B cell (primary cell): ENCODE results near the gene SLC26A3. TPM values are rescaled to one million over a fixed set of nuclear protein-coding genes. Genes with fewer than 3 reads are reported as not detected.

Experiments used
- ATAC-seq: fragments of 200-7000 bp; cut with Tn5 transposase; one replicate; pipeline ENCODE4 v1.10.0; 2021; ENCODE audit warnings: low read depth, mild to moderate bottlenecking, moderate number of reproducible peaks, moderate library complexity
- CTCF ChIA-PET: fragments of 350-600 bp; sonication (Branson Sonifier 250); formaldehyde crosslinking; loops from one replicate; lab custom pipeline; 2021; ENCODE audit warnings: antibody characterized with exemption, inconsistent platforms; lab: Charles Lee
- POLR2A ChIA-PET: fragments of 350-600 bp; sonication (Branson Sonifier 250); formaldehyde crosslinking; loops from one replicate; lab custom pipeline; 2021; ENCODE audit warnings: antibody characterized with exemption; lab: Charles Lee
- DNase-seq: peaks from one replicate; pipeline ENCODE4 v3.0.0; 2013
- H2AFZ ChIP-seq: 2 replicates; pipeline ENCODE4 v1.6.1; 2012; ENCODE audit warnings: mild to moderate bottlenecking, low read depth, low read length; ENCODE audit not compliant: insufficient read depth, poor library complexity, severe bottlenecking
- H3K27ac ChIP-seq, 2 donors: 1 replicate in 1 of 2; 2 replicates in 1 of 2; pipeline ENCODE4 v1.5.1; 2012 to 2013; ENCODE audit warnings: low read length in 2 of 2, mild to moderate bottlenecking in 2 of 2, moderate library complexity in 1 of 2
- H3K27me3 ChIP-seq, 4 experiments: fragments of 200-600 bp in 1 of 4; sonication (generic) in 1 of 4; replicated peaks in 1 of 4; 1 replicate in 2 of 4; 2 replicates in 2 of 4; pipeline versions ENCODE4 v1.6.1 to v1.7.0; 2013 to 2016; ENCODE audit warnings: low read length in 3 of 4, mild to moderate bottlenecking in 2 of 4, mixed read lengths in 1 of 4, moderate library complexity in 1 of 4; ENCODE audit not compliant: insufficient read depth in 4 of 4, control insufficient read depth in 3 of 4; ENCODE audit errors: control extremely low read depth in 1 of 4
- H3K36me3 ChIP-seq, 2 experiments: replicated peaks in 1 of 2; 1 replicate in 1 of 2; 2 replicates in 1 of 2; pipeline versions ENCODE4 v1.6.1 to v1.7.1; 2013; ENCODE audit warnings: low read length in 1 of 2; ENCODE audit not compliant: insufficient read depth in 2 of 2, control insufficient read depth in 1 of 2; ENCODE audit errors: control extremely low read depth in 1 of 2, extremely low read depth in 1 of 2
- H3K4me1 ChIP-seq, 2 donors: fragments of 200-600 bp in 1 of 2; sonication (generic) in 1 of 2; 1 replicate in 1 of 2; 2 replicates in 1 of 2; pipeline versions ENCODE4 v1.5.1 to v1.6.1; 2013 to 2017; ENCODE audit warnings: low read length in 2 of 2; ENCODE audit not compliant: control insufficient read depth in 2 of 2, insufficient read depth in 2 of 2
- H3K4me2 ChIP-seq: replicated peaks from 2 replicates; pipeline ENCODE3; 2012; ENCODE audit warnings: mild to moderate bottlenecking, low read depth, low read length; ENCODE audit not compliant: poor library complexity, severe bottlenecking
- H3K4me3 ChIP-seq, 5 experiments: fragments of 200-600 bp in 1 of 5; sonication (generic) in 1 of 5; 1 replicate in 3 of 5; 2 replicates in 2 of 5; pipeline versions ENCODE4 v1.5.1 to v1.7.0; 2011 to 2016; ENCODE audit warnings: low read length in 4 of 5, mild to moderate bottlenecking in 4 of 5, low read depth in 2 of 5, control low read depth in 1 of 5, moderate library complexity in 1 of 5; ENCODE audit not compliant: insufficient read depth in 1 of 5; ENCODE audit errors: control extremely low read depth in 1 of 5, extremely low read depth in 1 of 5
- H3K79me2 ChIP-seq: fragments of 200-600 bp; sonication (generic); one replicate; pipeline ENCODE4 v1.6.0; 2016; ENCODE audit warnings: low read length; ENCODE audit not compliant: control insufficient read depth, insufficient read depth
- H3K9ac ChIP-seq: fragments of 200-600 bp; sonication (generic); 2 replicates; pipeline ENCODE4 v1.6.1; 2017; ENCODE audit warnings: mild to moderate bottlenecking, low read length, moderate library complexity
- H3K9me3 ChIP-seq, 3 donors: one replicate each; pipeline versions ENCODE4 v1.6.1 to v1.7.1; 2013; ENCODE audit warnings: low read length in 2 of 3; ENCODE audit not compliant: control insufficient read depth in 2 of 3, insufficient read depth in 1 of 3; ENCODE audit errors: control extremely low read depth in 1 of 3
- H4K20me1 ChIP-seq: 2 replicates; pipeline ENCODE4 v1.6.0; 2012; ENCODE audit warnings: mild to moderate bottlenecking, low read length; ENCODE audit not compliant: insufficient read depth, control insufficient read depth, poor library complexity, severe bottlenecking
- H3K27ac Mint-ChIP-seq: one replicate; pipeline ENCODE4 v1.8.0; 2021; ENCODE audit warnings: mixed read lengths
- H3K27me3 Mint-ChIP-seq: one replicate; pipeline ENCODE4 v1.8.0; 2021; ENCODE audit warnings: mixed read lengths
- H3K4me1 Mint-ChIP-seq: one replicate; pipeline ENCODE4 v1.8.0; 2021; ENCODE audit warnings: mixed read lengths
- H3K4me3 Mint-ChIP-seq: one replicate; pipeline ENCODE4 v1.8.0; 2021; ENCODE audit warnings: mixed read lengths
- H3K9me3 Mint-ChIP-seq: one replicate; pipeline ENCODE4 v1.8.0; 2022; ENCODE audit warnings: mixed read lengths; ENCODE audit not compliant: insufficient read depth
- CTCF ChIP-seq: fragments of 200-600 bp; IDR thresholded peaks from one replicate; pipeline ENCODE4 v1.8.0; 2022; ENCODE audit warnings: antibody characterized with exemption, mild to moderate bottlenecking
- EZH2 ChIP-seq: IDR thresholded peaks from 2 replicates; pipeline ENCODE4 v1.6.1; 2012; ENCODE audit warnings: borderline replicate concordance, low read depth, mild to moderate bottlenecking, moderate library complexity, low read length; ENCODE audit not compliant: insufficient read depth, poor library complexity, severe bottlenecking
- WGBS: methylation state at CpG from one replicate; pipeline ENCODE4 v1.1.5; 2013; ENCODE audit warnings: missing lambda C conversion rate; ENCODE audit not compliant: insufficient coverage; 5-methylcytosine and 5-hydroxymethylcytosine counted together
- intact Hi-C: fragments of 100-400 bp; cut with micrococcal nuclease; formaldehyde crosslinking; loops from one replicate; pipeline ENCODE4 v1.10.0; 2022
- polyA plus RNA-seq: library from polyadenylated mRNA; depleted of rRNA; stranded (reverse); fragments of >200 nt; gene quantifications from 2 replicates; pipeline ENCODE4 v1.2.3, GENCODE V29; 2012
- total RNA-seq, 2 donors: library from RNA; stranded (reverse); fragments of 120-200 nt in 1 of 2; gene quantifications; 1 replicate in 1 of 2; 2 replicates in 1 of 2; pipeline versions ENCODE4 v1.2.3 to v1.2.4, GENCODE V29; 2013 to 2022

The SLC26A3 gene
- total and polyA plus RNA-seq, 2 donors (not counting 1 experiment from before 2014, with no cell fraction given), result not detected

- ChIA-PET CTCF (no interaction called here), POLR2A (no interaction called here)
- TF ChIP-seq EZH2 (no peak), CTCF (no peak)
- Histone ChIP-seq H2AFZ (no peak overlapping the region), H3K4me1 (no peaks in the 10 kb centered on the region), H3K27ac (no peak overlapping the region), H3K4me3 (no peak overlapping the region), H3K4me2 (no peak overlapping the region), H3K9ac (no peak overlapping the region), H3K79me2 (no peaks in the 10 kb centered on the region), H3K9me3 (no peaks in the 10 kb centered on the region), H4K20me1 (no peaks in the 10 kb centered on the region), H3K27me3 (no peaks in the 10 kb centered on the region), H3K36me3 (no peaks in the 10 kb centered on the region)
- WGBS, result 93% methylated on average over 4 of the region's 6 CpGs
- ATAC-seq (no peak), DNase-seq (no peak)
- Mint-ChIP-seq H3K4me1 (peaks cover 1% of the 10 kb centered on the region), H3K9me3 (no peaks in the 10 kb centered on the region), H3K27ac (no peak overlapping the region), H3K4me3 (no peak overlapping the region), H3K27me3 (peaks cover 17% of the 10 kb centered on the region)
- intact Hi-C loops, result no loop called here
Measured at GRCh38 chr7:107789647-107790046, 13.4 kb downstream of the SLC26A3 start.

GRCh38 chr7:107788662-107789061 is 14.4 kb downstream of the SLC26A3 start:
- DNase-seq, result no peak
- Histone ChIP-seq H3K9me3 (no peaks in the 10 kb centered on the region), H3K27ac (no peak overlapping the region), H3K36me3 (no peaks in the 10 kb centered on the region), H2AFZ (no peak overlapping the region), H4K20me1 (no peaks in the 10 kb centered on the region), H3K4me1 (no peaks in the 10 kb centered on the region), H3K79me2 (no peaks in the 10 kb centered on the region), H3K9ac (no peak overlapping the region), H3K4me2 (no peak overlapping the region), H3K27me3 (no peaks in the 10 kb centered on the region), H3K4me3 (no peak overlapping the region)
- intact Hi-C loops, result no loop called here
- Mint-ChIP-seq H3K27ac (no peak overlapping the region), H3K4me3 (no peak overlapping the region), H3K27me3 (peaks cover 13% of the 10 kb centered on the region), H3K9me3 (no peaks in the 10 kb centered on the region), H3K4me1 (peaks cover 1% of the 10 kb centered on the region)
- POLR2A ChIA-PET, result no interaction called here
- TF ChIP-seq EZH2, result no peak
- no peak for TF ChIP-seq CTCF
- WGBS, result 100% methylated on average over 1 of the region's 3 CpGs
- no peak for ATAC-seq
- CTCF ChIA-PET, result no interaction called here
